OCI-LY3 (cell line): ENCODE results near the gene SEC16A.

ENCODE experiments used
- H2AFZ ChIP-seq: fragments of 200-600, 300-600 bp; shearing (Covaris generic); 2 replicates; pipeline ENCODE4 v1.6.0; 2014; ENCODE audit warnings: antibody characterized with exemption, low read depth, low read length
- H3K27ac ChIP-seq: fragments of 200-600, 300-600 bp; sonication (generic); 2 replicates; pipeline ENCODE4 v1.5.1; 2014; ENCODE audit warnings: mild to moderate bottlenecking, low read length, moderate library complexity, mixed read lengths
- H3K27me3 ChIP-seq: fragments of 200-600, 300-600 bp; sonication (generic); 2 replicates; pipeline ENCODE4 v1.6.1; 2014; ENCODE audit warnings: low read depth, low read length, mixed read lengths
- H3K36me3 ChIP-seq: fragments of 200-600, 300-600 bp; sonication (generic); replicated peaks from 2 replicates; pipeline ENCODE3; 2014; ENCODE audit warnings: low read depth, low read length, mixed read lengths
- H3K4me1 ChIP-seq: fragments of 300-600, 200-600 bp; sonication (generic); 2 replicates; pipeline ENCODE4 v1.6.1; 2014; ENCODE audit warnings: low read length, mixed read lengths
- H3K4me2 ChIP-seq: fragments of 200-600, 300-600 bp; sonication (generic); 2 replicates; pipeline ENCODE4 v1.6.1; 2014; ENCODE audit warnings: low read length, mixed read lengths
- H3K4me3 ChIP-seq: fragments of 300-600, 200-600 bp; sonication (generic); 2 replicates; pipeline ENCODE4 v1.5.1; 2014; ENCODE audit warnings: antibody characterized with exemption, mild to moderate bottlenecking, low read length, moderate library complexity
- H3K79me2 ChIP-seq: fragments of 300-600, 200-600 bp; shearing (Covaris generic); 2 replicates; pipeline ENCODE4 v1.6.1; 2014; ENCODE audit warnings: mild to moderate bottlenecking, low read length, mixed read lengths
- H3K9ac ChIP-seq: fragments of 300-600, 200-600 bp; shearing (Covaris generic); 2 replicates; pipeline ENCODE4 v1.6.0; 2014; ENCODE audit warnings: mild to moderate bottlenecking, low read length, moderate library complexity
- H3K9me3 ChIP-seq: fragments of 200-600, 300-600 bp; shearing (Covaris generic); 2 replicates; pipeline ENCODE4 v1.6.1; 2014; ENCODE audit warnings: low read length, mixed read lengths; ENCODE audit not compliant: insufficient read depth
- H4K20me1 ChIP-seq: fragments of 200-600, 300-600 bp; sonication (generic); 2 replicates; pipeline ENCODE4 v1.6.1; 2016; ENCODE audit warnings: low read length, mixed read lengths; ENCODE audit not compliant: insufficient read depth
- CTCF ChIP-seq: fragments of 200-600, 300-600 bp; sonication (generic); IDR thresholded peaks from 2 replicates; pipeline ENCODE4 v1.5.1; 2014; ENCODE audit warnings: antibody characterized with exemption, low read length, low read depth
- EZH2phosphoT487 ChIP-seq: fragments of 200-600 bp; shearing (Covaris generic); IDR thresholded peaks from 2 replicates; pipeline ENCODE4 v1.6.1; 2018; ENCODE audit warnings: antibody characterized with exemption, mixed run types, low read depth

SEC16A gene

GRCh38 chr9:136443087-136443486, 39.8 kb downstream of the SEC16A start:
- no peaks in the 10 kb centered on the region for H3K9me3 ChIP-seq
- peaks cover 8% of the 10 kb centered on the region; the same call in 1 of the 2 replicates for H4K20me1 ChIP-seq
- peaks cover 8% of the 10 kb centered on the region for H3K4me1 ChIP-seq
- no peak overlapping the region for H2AFZ ChIP-seq
- TF ChIP-seq EZH2phosphoT487 (no peak), CTCF (no peak)
- H3K27me3 ChIP-seq, result no peaks in the 10 kb centered on the region
- H3K27ac ChIP-seq, result no peak overlapping the region
- no peak overlapping the region for H3K4me2 ChIP-seq
- no peak overlapping the region for H3K4me3 ChIP-seq
- no peak overlapping the region for H3K9ac ChIP-seq
- H3K36me3 ChIP-seq, result peaks cover 44% of the 10 kb centered on the region
- peaks cover 14% of the 10 kb centered on the region for H3K79me2 ChIP-seq

GRCh38 chr9:136442265-136442664, 40.6 kb downstream of the SEC16A start:
- H3K79me2 ChIP-seq, result peaks cover 22% of the 10 kb centered on the region
- peaks cover 14% of the 10 kb centered on the region for H3K4me1 ChIP-seq
- H2AFZ ChIP-seq, result no peak overlapping the region
- H3K27ac ChIP-seq, result no peak overlapping the region
- no peak for TF ChIP-seq CTCF
- no peak for TF ChIP-seq EZH2phosphoT487
- peaks cover 13% of the 10 kb centered on the region; the same call in 1 of the 2 replicates for H4K20me1 ChIP-seq
- no peak overlapping the region for H3K4me3 ChIP-seq
- no peak overlapping the region for H3K9ac ChIP-seq
- H3K27me3 ChIP-seq, result no peaks in the 10 kb centered on the region
- H3K36me3 ChIP-seq, result peaks cover 36% of the 10 kb centered on the region
- H3K4me2 ChIP-seq, result no peak overlapping the region
- H3K9me3 ChIP-seq, result no peaks in the 10 kb centered on the region

DNA sequence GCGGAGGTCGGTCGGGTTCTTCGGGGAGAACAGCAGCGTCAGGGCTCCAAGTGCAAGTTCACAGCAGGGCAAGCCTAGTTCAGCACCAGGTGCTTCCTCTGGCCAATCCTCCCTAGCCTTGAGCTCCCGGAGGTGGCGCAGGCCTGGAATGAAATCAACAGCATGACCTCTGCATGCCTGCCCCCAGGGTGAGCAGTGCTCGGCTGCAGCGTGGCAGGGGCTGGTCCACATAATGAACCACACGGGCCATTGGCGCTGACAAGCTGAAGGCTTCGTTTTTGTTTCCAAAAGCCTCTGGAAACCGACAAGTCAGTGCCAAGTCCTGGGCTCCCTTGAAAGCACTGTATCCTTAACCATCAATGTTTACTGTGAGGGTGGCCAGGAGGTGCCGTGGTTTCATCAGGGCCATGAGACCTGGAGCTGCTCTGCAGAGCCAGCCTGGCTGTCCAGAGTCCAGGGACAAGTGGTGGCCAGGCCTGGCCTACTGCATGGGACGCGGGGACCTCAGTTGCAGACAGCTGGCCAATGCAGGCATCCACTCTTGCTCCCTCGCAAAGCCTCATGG, 41.1 kb downstream of the SEC16A start:
- Histone ChIP-seq H3K4me3 (no peak overlapping the region), H2AFZ (no peak overlapping the region), H3K27ac (no peak overlapping the region), H3K9me3 (no peaks in the 10 kb centered on the region), H3K79me2 (peaks cover 27% of the 10 kb centered on the region), H3K36me3 (peaks cover 31% of the 10 kb centered on the region), H3K4me2 (no peak overlapping the region), H3K9ac (no peak overlapping the region), H3K4me1 (peaks cover 14% of the 10 kb centered on the region), H4K20me1 (peaks cover 18% of the 10 kb centered on the region), H3K27me3 (no peaks in the 10 kb centered on the region)
- no peak for TF ChIP-seq EZH2phosphoT487
- TF ChIP-seq CTCF, result no peak

DNA sequence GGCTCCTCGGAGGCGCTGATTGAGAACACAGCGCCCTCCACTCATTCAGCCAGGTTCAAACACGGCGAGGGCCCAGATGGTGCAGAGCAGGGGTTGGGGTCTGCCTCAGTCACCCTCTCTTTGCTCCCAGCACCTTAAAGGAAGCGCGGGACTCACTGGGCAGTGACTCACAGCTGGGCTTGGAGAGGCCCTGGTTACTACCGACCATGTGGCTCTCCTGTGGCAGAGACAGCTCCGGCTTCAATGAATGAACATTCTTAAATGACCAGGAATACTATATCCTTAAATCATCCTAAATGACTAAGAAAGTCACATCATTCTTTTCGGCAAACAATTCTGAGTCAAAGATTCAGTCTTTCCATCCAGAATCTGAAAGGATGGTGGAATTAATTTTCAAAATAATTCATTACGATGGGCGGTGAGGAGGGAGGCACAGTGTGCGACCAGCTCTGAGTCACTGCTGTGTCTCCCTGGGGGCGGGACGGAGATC, 41.6 kb downstream of the SEC16A start:
- Histone ChIP-seq H2AFZ (no peak overlapping the region), H4K20me1 (peaks cover 20% of the 10 kb centered on the region), H3K4me1 (peaks cover 14% of the 10 kb centered on the region), H3K9me3 (no peaks in the 10 kb centered on the region), H3K4me2 (no peak overlapping the region), H3K79me2 (peaks cover 32% of the 10 kb centered on the region), H3K27me3 (no peaks in the 10 kb centered on the region), H3K4me3 (no peak overlapping the region), H3K27ac (no peak overlapping the region), H3K9ac (no peak overlapping the region), H3K36me3 (peaks cover 27% of the 10 kb centered on the region)
- no peak for TF ChIP-seq CTCF
- no peak for TF ChIP-seq EZH2phosphoT487
